ENCODE measurements around the gene KCTD1. TPM values are rescaled to one million over a fixed set of nuclear protein-coding genes. Genes with fewer than 3 reads are reported as not detected.
A peak's percentile ranks its signal among the peaks of the same experiment; 100 is the strongest.

The KCTD1 gene
- total RNA-seq, 1 donor from 2014 or later, result 22.8 TPM

- no peak for DNase-seq
These were observed 67.2 kb downstream of the KCTD1 start for GRCh38 chr18:26480897-26481795.

GRCh38 chr18:26479681-26480079 is 68.7 kb downstream of the KCTD1 start:
- no peak for DNase-seq

GRCh38 chr18:26479065-26479680 is 69.2 kb downstream of the KCTD1 start:
- DNase-seq, result no peak

- no peak for DNase-seq
These were observed 70.4 kb downstream of the KCTD1 start for GRCh38 chr18:26477828-26478466.

- DNase-seq, result no peak
These were observed 71.7 kb downstream of the KCTD1 start for GRCh38 chr18:26476697-26477096.

GRCh38 chr18:26474542-26474941 is 73.8 kb downstream of the KCTD1 start:
- no peak for DNase-seq

- DNase-seq, result no peak
These were observed 74.7 kb downstream of the KCTD1 start for GRCh38 chr18:26473672-26474071.

- DNase-seq, result no peak
These were observed 76.5 kb downstream of the KCTD1 start for GRCh38 chr18:26471826-26472225.

GRCh38 chr18:26471027-26471426 is 77.3 kb downstream of the KCTD1 start:
- DNase-seq, result no peak

GRCh38 chr18:26470011-26470637 is 78.2 kb downstream of the KCTD1 start:
- no peak for DNase-seq

GRCh38 chr18:26468931-26469340 is 79.4 kb downstream of the KCTD1 start:
- no peak for DNase-seq

- no peak for DNase-seq
These were observed 82.3 kb downstream of the KCTD1 start for GRCh38 chr18:26466026-26466425.

- DNase-seq, result no peak
These were observed 82.9 kb downstream of the KCTD1 start for GRCh38 chr18:26465431-26465830.

GRCh38 chr18:26464128-26465011 is 84.0 kb downstream of the KCTD1 start:
- DNase-seq, result no peak

GRCh38 chr18:26462355-26462754 is 86.0 kb downstream of the KCTD1 start:
- DNase-seq, result no peak

- DNase-seq, result no peak
These were observed 86.9 kb downstream of the KCTD1 start for GRCh38 chr18:26461405-26461804.

GRCh38 chr18:26460449-26461091 is 87.8 kb downstream of the KCTD1 start:
- no peak for DNase-seq

- no peak for DNase-seq
These were observed 88.5 kb downstream of the KCTD1 start for GRCh38 chr18:26459884-26460283.

GRCh38 chr18:26459340-26459739 is 89.0 kb downstream of the KCTD1 start:
- DNase-seq, result no peak

- DNase-seq, result peak; percentile 67
These were observed 89.7 kb downstream of the KCTD1 start for GRCh38 chr18:26458526-26459232.
